T-helper 17 cell (primary cell): ENCODE data around the gene SLC16A13. TPM values are rescaled to one million over a fixed set of nuclear protein-coding genes. Genes with fewer than 3 reads are reported as not detected.
A peak's percentile ranks its signal among the peaks of the same experiment; 100 is the strongest.

Source experiments
- ATAC-seq: fragments of 150-1000 bp; cut with Tn5 transposase; 2 replicates; pipeline ENCODE4 v1.10.0; 2021; ENCODE audit warnings: mild to moderate bottlenecking, moderate library complexity
- DNase-seq, 3 donors: peaks; one replicate each; pipeline versions ENCODE4 v3.0.0 to v3.0.0-alpha.2; 2020 to 2021
- H3K9me3 ChIP-seq: one replicate; pipeline ENCODE4 v1.7.0; 2013; ENCODE audit warnings: low read length, mild to moderate bottlenecking; ENCODE audit not compliant: control insufficient read depth, poor library complexity, severe bottlenecking
- H3K27ac Mint-ChIP-seq: one replicate; pipeline ENCODE4 v1.8.0; 2022; ENCODE audit warnings: mild to moderate bottlenecking, moderate library complexity, mixed read lengths
- H3K27me3 Mint-ChIP-seq: one replicate; pipeline ENCODE4 v1.8.0; 2022; ENCODE audit warnings: mixed read lengths
- H3K36me3 Mint-ChIP-seq: one replicate; pipeline ENCODE4 v1.8.0; 2022; ENCODE audit warnings: low read depth, mixed read lengths
- H3K4me1 Mint-ChIP-seq: one replicate; pipeline ENCODE4 v1.8.0; 2022; ENCODE audit warnings: mild to moderate bottlenecking, mixed read lengths
- H3K4me3 Mint-ChIP-seq: one replicate; pipeline ENCODE4 v1.8.0; 2022; ENCODE audit warnings: mild to moderate bottlenecking, moderate library complexity, mixed read lengths
- total RNA-seq, 4 donors: library from RNA in 2 of 4; stranded (reverse) in 2 of 4; gene quantifications; one replicate each; pipeline ENCODE4 v1.2.3 and lab custom pipeline; 2022 to 2026

Gene SLC16A13
- total RNA-seq, 2 donors from 2014 or later = 3.3 to 4.6 TPM

- Mint-ChIP-seq H3K4me1 (peaks cover 38% of the 10 kb centered on the region), H3K4me3 (no peak overlapping the region), H3K36me3 (no peaks in the 10 kb centered on the region), H3K27ac (no peak overlapping the region), H3K27me3 (no peaks in the 10 kb centered on the region)
- ATAC-seq (no peak), DNase-seq (no peak)
- H3K9me3 ChIP-seq = no peaks in the 10 kb centered on the region
Measured at GRCh38 chr17:7026471-7027115, 9.2 kb upstream of the SLC16A13 start.

DNA sequence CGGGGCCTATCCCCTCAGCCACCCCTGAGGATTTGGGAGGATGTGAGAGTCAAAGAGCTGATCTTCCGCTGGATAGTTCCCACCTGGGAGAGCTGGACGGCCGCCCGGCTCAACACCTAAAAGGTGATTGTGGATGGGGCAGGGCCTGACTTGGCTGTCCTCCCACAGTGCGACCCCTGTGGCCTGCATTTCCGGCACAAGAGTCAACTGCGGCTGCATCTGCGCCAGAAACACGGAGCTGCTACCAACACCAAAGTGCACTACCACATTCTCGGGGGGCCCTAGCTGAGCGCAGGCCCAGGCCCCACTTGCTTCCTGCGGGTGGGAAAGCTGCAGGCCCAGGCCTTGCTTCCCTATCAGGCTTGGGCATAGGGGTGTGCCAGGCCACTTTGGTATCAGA, 8.5 kb upstream of the SLC16A13 start:
- no peak overlapping the region for H3K27ac Mint-ChIP-seq
- H3K36me3 Mint-ChIP-seq = no peaks in the 10 kb centered on the region
- no peak overlapping the region for H3K4me3 Mint-ChIP-seq
- H3K27me3 Mint-ChIP-seq = no peaks in the 10 kb centered on the region
- no peaks in the 10 kb centered on the region for H3K9me3 ChIP-seq
- no peak for DNase-seq
- ATAC-seq = no peak
- peaks cover 37% of the 10 kb centered on the region for H3K4me1 Mint-ChIP-seq

- no peaks in the 10 kb centered on the region for H3K9me3 ChIP-seq
- Mint-ChIP-seq H3K4me3 (peak overlapping the region; percentile 72), H3K27ac (peak overlapping the region; percentile 70), H3K36me3 (no peaks in the 10 kb centered on the region), H3K4me1 (peaks cover 31% of the 10 kb centered on the region), H3K27me3 (no peaks in the 10 kb centered on the region)
- ATAC-seq = no peak
- no peak for DNase-seq
Measured at GRCh38 chr17:7029096-7029495, 6.7 kb upstream of the SLC16A13 start.

DNA sequence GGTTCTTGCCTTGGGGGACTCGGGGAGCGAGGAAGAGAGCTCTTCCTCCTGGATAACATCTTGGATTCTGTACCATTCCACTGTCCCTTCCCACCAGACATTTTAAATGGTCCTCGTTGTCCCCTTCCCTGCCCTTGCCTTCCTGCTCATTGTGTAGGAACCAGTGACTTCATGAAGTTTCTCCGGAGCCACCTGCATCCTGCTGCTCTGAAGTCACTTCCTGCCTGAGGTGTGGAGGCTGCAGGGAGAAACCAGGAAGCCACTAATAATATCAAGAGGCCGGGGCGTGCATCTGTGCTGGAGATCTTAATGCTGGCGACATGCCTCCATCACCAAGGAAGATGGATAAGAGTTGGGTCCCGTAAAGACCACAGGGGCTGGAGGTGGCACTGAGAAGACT, 6.2 kb upstream of the SLC16A13 start:
- no peak for DNase-seq
- peak; percentile 80 for ATAC-seq
- peaks cover 35% of the 10 kb centered on the region for H3K4me1 Mint-ChIP-seq

GRCh38 chr17:7034955-7035590, 742 bp upstream of the SLC16A13 start:
- Mint-ChIP-seq H3K4me1 (peaks cover 51% of the 10 kb centered on the region), H3K27me3 (no peaks in the 10 kb centered on the region), H3K36me3 (no peaks in the 10 kb centered on the region), H3K4me3 (peak overlapping the region; percentile 92), H3K27ac (peak overlapping the region; percentile 98)
- ATAC-seq = peak; percentile 49
- no peaks in the 10 kb centered on the region for H3K9me3 ChIP-seq
- peak in 1 of 3 donors; percentile 21 for DNase-seq

More for the DNA sequence above, 6.2 kb upstream of the SLC16A13 start:
- Mint-ChIP-seq H3K27ac (peak overlapping the region; percentile 70), H3K27me3 (no peaks in the 10 kb centered on the region), H3K36me3 (no peaks in the 10 kb centered on the region), H3K4me3 (peak overlapping the region; percentile 72)
- H3K9me3 ChIP-seq = no peaks in the 10 kb centered on the region

- no peaks in the 10 kb centered on the region for H3K9me3 ChIP-seq
- ATAC-seq (no peak), DNase-seq (no peak)
- H3K27me3 Mint-ChIP-seq = no peaks in the 10 kb centered on the region
- H3K4me3 Mint-ChIP-seq = no peak overlapping the region
- H3K27ac Mint-ChIP-seq = peak overlapping the region; percentile 47
- peaks cover 42% of the 10 kb centered on the region for H3K4me1 Mint-ChIP-seq
- no peaks in the 10 kb centered on the region for H3K36me3 Mint-ChIP-seq
Measured at GRCh38 chr17:7038025-7038862, 2.4 kb downstream of the SLC16A13 start.

DNA sequence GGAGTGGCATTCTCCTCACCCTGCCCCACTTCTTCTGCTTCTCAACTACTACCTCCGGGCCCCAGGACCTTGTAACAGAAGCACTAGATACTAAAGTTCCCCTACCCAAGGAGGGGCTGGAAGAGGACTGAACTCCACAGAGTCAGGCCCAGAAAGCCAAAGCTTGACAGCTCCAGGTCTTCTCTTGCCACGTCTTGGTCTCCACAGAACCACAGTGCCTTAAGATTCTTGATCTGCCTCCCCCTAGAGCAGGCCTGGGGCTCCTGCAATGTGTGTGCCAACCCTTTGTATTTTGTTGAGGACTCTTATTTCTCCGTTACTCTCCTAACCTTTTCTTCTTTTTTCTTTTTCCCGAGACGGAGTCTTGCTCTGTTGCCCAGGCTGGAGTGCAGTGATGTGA, 4.0 kb downstream of the SLC16A13 start:
- no peaks in the 10 kb centered on the region for H3K9me3 ChIP-seq
- no peaks in the 10 kb centered on the region for H3K36me3 Mint-ChIP-seq
- H3K4me3 Mint-ChIP-seq = peak overlapping the region; percentile 56
- no peaks in the 10 kb centered on the region for H3K27me3 Mint-ChIP-seq
- H3K27ac Mint-ChIP-seq = peak overlapping the region; percentile 72
- no peak for ATAC-seq
- peaks cover 37% of the 10 kb centered on the region for H3K4me1 Mint-ChIP-seq
- no peak for DNase-seq

GRCh38 chr17:7041607-7042500, 6.0 kb downstream of the SLC16A13 start:
- H3K36me3 Mint-ChIP-seq = no peaks in the 10 kb centered on the region
- DNase-seq = no peak
- H3K9me3 ChIP-seq = no peaks in the 10 kb centered on the region
- ATAC-seq = peak; percentile 20
- peak overlapping the region; percentile 86 for H3K4me3 Mint-ChIP-seq
- peaks cover 32% of the 10 kb centered on the region for H3K4me1 Mint-ChIP-seq
- no peaks in the 10 kb centered on the region for H3K27me3 Mint-ChIP-seq
- peak overlapping the region; percentile 78 for H3K27ac Mint-ChIP-seq

GRCh38 chr17:7042501-7043181, 6.8 kb downstream of the SLC16A13 start:
- Mint-ChIP-seq H3K27me3 (no peaks in the 10 kb centered on the region), H3K27ac (peak overlapping the region; percentile 78), H3K4me1 (peaks cover 38% of the 10 kb centered on the region)

DNA sequence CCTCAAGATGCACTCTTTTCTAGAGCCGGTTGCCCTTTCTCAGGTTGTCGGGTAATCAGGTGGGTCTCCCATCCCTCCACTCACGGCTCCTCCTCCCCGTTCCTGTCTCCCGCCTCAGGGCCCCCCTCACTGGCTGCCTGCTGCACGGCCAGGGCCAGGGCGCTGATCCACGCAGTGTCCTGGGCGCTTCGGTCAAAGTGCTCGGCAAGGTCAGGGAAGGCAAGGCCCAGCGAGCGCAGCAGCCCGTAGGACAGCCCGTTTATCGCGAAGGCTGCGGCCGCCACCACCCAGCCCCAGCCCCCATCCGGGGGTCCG, 7.3 kb downstream of the SLC16A13 start:
- H3K27ac Mint-ChIP-seq = peak overlapping the region; percentile 78
- no peaks in the 10 kb centered on the region for H3K36me3 Mint-ChIP-seq
- H3K27me3 Mint-ChIP-seq = no peaks in the 10 kb centered on the region
- H3K4me1 Mint-ChIP-seq = peaks cover 38% of the 10 kb centered on the region
- ATAC-seq (no peak), DNase-seq (no peak)
- no peaks in the 10 kb centered on the region for H3K9me3 ChIP-seq
- H3K4me3 Mint-ChIP-seq = peak overlapping the region; percentile 86

More at GRCh38 chr17:7042501-7043181, 6.8 kb downstream of the SLC16A13 start:
- DNase-seq (peak; percentile 26 to 40 (median 33)), ATAC-seq (peak; percentile 29)
- H3K4me3 Mint-ChIP-seq = peak overlapping the region; percentile 86
- H3K9me3 ChIP-seq = no peaks in the 10 kb centered on the region
- H3K36me3 Mint-ChIP-seq = no peaks in the 10 kb centered on the region

- no peak for ATAC-seq
- Mint-ChIP-seq H3K36me3 (no peaks in the 10 kb centered on the region), H3K4me1 (peaks cover 35% of the 10 kb centered on the region), H3K27ac (peak within 1 kb of the TSS; percentile 78), H3K4me3 (peak within 1 kb of the TSS; percentile 86), H3K27me3 (no peaks in the 10 kb centered on the region)
- DNase-seq = no peak
- H3K9me3 ChIP-seq = no peaks in the 10 kb centered on the region
Measured at GRCh38 chr17:7043497-7044198, 7.8 kb downstream of the SLC16A13 start, which contains the start of gene SLC16A11. SLC16A11 (minus strand) TSS chr17:7044092; CDS start chr17:7043513, 579 bp downstream.
